ENCODE measurements around the gene UGT1A8.

GRCh38 chr2:233772583-233772982 is 155.2 kb downstream of the UGT1A8 start:
- TF ChIP-seq CTCF (IDR thresholded peaks at IDR 0.05; ENCODE audit: low read depth, low read length) (no peak), POLR2A (IDR thresholded peaks at IDR 0.05; ENCODE audit: extremely low read depth, insufficient read length) (no peak)
